IPS-18c (cell line): ENCODE results near the gene FAM193A.

Source experiments
- H3K4me3 ChIP-seq: 2 replicates; pipeline ENCODE4 v1.7.0; 2013; ENCODE audit warnings: low read depth, mild to moderate bottlenecking, low read length, moderate library complexity; ENCODE audit not compliant: insufficient read depth
- H3K9me3 ChIP-seq: one replicate; pipeline ENCODE4 v1.6.1; 2013; ENCODE audit warnings: mild to moderate bottlenecking, low read length, moderate library complexity; ENCODE audit not compliant: control insufficient read depth, insufficient read depth

Gene FAM193A

DNA sequence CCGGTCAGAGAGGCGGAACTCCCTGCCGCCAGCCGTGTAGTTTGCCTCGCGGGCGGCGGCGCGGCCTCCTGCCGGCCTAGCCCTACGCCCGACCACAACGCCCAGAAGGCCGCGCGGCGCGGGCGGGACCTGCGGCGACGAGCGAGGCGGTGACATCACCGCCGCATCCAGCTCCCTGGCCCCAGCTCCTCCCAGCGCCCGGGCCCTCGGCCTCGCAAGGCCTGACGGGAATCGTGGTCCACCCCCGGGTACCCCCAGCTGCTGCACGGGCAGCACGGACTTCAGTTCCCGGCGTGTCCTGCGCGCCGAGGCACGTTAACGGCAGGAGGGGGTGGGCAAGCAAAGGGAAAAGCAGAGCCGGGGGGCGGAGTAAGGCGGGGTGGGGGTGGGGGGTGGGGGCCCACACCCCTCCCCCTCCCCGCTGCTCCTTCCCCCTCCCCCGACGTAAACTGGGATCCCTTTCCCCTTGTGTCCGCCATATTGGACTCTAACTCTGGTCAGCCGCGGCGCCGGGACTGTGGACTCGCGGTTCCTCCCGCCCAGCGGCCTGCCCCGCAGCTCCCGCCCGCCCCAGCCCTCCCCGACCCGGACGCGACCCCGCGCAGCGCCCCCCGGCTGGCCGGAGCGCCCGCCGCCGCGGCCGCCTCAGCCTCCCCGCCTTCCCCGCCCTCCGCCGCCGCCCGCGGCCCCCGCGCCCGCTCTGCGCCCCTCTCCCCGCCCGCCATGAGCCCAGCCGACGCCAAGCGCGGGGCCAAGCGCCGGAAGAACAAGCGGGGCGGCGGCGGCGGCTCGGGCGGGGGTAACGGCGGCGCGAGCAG, at the start of gene FAM193A:
Gene FAM193A, plus strand, starts transcription at position 455 of the 818 bp plus-strand sequence. Its CDS starts 269 bp downstream, at position 724.
- Histone ChIP-seq H3K9me3 (no peaks in the 10 kb centered on the region), H3K4me3 (peak within 1 kb of the TSS; percentile 85)

- H3K4me3 ChIP-seq: no peak overlapping the region
- no peaks in the 10 kb centered on the region for H3K9me3 ChIP-seq
Observed at GRCh38 chr4:2486981-2487380, 49.5 kb upstream of the FAM193A start.

DNA sequence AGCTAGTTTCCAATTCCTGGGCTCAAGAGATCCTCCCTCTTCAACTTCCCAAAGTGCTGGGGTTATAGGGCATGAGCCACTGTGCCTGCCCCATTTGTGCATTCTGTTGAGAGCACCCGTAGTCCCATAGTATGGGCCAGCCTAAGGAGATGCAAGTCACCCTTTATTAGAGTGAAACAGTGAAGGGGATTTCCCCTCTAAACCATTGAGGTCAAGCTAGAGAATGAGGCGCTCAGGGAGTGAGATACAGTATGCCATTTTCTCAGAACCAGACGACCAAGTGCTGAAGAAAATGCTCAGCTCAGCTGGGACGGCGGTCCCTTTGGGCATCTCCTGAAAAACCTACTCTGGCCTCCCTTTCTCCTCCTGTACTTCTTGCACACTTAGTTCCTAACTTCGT, 48.8 kb upstream of the FAM193A start:
- H3K9me3 ChIP-seq: no peaks in the 10 kb centered on the region
- H3K4me3 ChIP-seq: no peak overlapping the region

DNA sequence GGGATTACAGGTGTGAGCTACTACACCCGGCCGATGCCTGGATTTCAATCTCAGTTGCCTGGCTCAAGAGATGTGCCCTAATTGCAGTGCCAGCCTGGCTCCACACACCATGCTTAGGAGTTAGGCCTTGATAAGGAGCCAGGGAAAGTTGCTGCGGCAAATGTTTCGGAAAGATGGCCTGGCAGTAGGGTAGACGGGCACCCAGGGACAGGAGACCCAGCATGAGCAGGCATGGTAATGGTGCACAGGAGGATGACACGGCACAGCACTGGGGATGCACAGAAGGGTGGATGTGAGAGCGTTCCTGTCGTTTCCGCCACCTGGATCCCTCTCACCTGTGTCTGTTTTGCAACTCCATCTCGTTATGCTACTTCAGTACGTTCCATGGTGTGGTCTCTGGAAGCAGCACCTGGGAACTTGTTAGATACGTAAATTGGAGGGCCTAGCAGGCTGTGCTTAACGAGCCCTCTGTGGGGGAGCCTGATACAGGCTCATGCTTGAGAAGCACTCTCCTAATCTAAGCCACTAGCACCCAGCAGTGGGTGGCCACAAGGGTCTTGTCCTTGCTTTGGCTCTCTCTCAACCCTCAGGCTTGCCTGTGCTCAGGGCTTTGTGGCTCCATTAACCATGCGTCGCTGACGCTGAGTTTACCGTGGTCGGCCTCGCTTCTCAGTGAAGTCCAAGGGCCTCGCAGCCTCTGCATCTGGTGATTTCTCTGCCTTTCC, 47.2 kb upstream of the FAM193A start:
- Histone ChIP-seq H3K4me3 (no peak overlapping the region), H3K9me3 (no peaks in the 10 kb centered on the region)

GRCh38 chr4:2489841-2490552, 46.5 kb upstream of the FAM193A start:
- H3K9me3 ChIP-seq: no peaks in the 10 kb centered on the region
- H3K4me3 ChIP-seq: no peak overlapping the region

- no peak overlapping the region for H3K4me3 ChIP-seq
- no peaks in the 10 kb centered on the region for H3K9me3 ChIP-seq
Observed at GRCh38 chr4:2492970-2493369, 43.5 kb upstream of the FAM193A start.

- H3K4me3 ChIP-seq: no peak overlapping the region
Observed at GRCh38 chr4:2494992-2495391, 41.5 kb upstream of the FAM193A start.

DNA sequence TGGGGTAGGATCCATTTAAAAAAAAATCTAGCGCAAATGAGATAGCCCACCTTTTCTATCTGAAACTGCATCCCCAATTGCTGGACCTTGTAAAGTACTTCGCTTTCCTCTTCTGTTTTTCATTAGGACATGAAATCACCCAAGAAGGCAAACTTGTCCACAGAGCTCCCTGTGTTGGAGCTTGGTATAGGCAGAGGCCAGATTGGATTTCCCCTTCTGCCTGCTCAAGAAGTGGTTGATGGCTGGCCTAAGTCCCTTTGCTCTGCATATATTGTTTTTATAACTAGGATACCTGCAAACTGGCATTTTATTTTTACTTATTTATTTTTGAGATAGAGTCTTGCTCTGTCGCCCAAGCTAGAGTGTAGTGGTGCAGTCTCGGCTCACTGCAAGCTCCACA, 39.1 kb upstream of the FAM193A start:
- H3K9me3 ChIP-seq: no peaks in the 10 kb centered on the region
- no peak overlapping the region for H3K4me3 ChIP-seq

More at GRCh38 chr4:2494992-2495391, 41.5 kb upstream of the FAM193A start:
- H3K9me3 ChIP-seq: no peaks in the 10 kb centered on the region

DNA sequence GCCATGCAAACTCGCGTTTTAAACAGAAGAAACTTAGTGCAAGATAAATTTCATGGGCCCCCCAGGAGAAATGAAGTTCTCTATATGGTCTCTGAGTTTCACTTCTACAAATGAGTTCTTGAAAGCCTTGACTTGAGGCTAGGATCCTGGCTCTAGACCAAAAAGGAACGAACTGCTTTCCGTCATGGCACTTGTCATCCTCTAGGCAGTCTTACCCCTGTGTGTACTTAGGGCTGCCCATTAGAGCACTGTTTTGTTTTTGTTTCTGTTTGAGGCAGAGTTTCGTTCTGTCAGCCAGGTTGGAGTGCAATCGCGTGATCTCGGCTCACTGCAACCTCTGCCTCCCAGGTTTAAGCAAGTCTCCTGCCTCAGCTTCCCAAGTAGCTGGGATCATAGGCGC, 38.5 kb upstream of the FAM193A start:
- Histone ChIP-seq H3K9me3 (no peaks in the 10 kb centered on the region), H3K4me3 (no peak overlapping the region)

GRCh38 chr4:2500547-2500946, 35.9 kb upstream of the FAM193A start:
- no peak overlapping the region for H3K4me3 ChIP-seq
- H3K9me3 ChIP-seq: no peaks in the 10 kb centered on the region

- no peak overlapping the region for H3K4me3 ChIP-seq
- H3K9me3 ChIP-seq: no peaks in the 10 kb centered on the region
Observed at GRCh38 chr4:2501034-2501594, 35.3 kb upstream of the FAM193A start.

- no peaks in the 10 kb centered on the region for H3K9me3 ChIP-seq
- H3K4me3 ChIP-seq: no peak overlapping the region
Observed at GRCh38 chr4:2503809-2504208, 32.6 kb upstream of the FAM193A start.

DNA sequence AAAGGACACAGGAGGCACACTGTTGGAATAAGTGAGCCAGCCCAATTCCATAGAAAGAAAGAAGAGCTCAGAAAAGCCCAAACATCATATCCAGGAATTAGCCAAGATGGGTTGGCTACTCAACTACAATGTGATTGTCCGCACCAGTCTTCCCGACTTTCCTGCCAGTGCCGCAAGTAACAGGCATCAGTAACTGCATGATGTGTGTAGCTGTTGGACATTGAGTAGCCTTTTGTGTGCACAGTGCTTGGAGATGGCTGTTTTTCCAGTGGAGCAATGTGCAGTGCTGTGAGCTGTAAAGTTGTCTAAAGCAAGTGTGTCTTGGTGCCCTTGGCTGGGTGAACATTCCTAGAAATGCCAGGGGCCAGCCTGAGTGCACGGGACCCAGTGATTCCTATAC, 29.2 kb upstream of the FAM193A start:
- Histone ChIP-seq H3K9me3 (no peaks in the 10 kb centered on the region), H3K4me3 (no peak overlapping the region)

GRCh38 chr4:2507855-2508254, 28.6 kb upstream of the FAM193A start:
- H3K9me3 ChIP-seq: no peaks in the 10 kb centered on the region
- H3K4me3 ChIP-seq: no peak overlapping the region

DNA sequence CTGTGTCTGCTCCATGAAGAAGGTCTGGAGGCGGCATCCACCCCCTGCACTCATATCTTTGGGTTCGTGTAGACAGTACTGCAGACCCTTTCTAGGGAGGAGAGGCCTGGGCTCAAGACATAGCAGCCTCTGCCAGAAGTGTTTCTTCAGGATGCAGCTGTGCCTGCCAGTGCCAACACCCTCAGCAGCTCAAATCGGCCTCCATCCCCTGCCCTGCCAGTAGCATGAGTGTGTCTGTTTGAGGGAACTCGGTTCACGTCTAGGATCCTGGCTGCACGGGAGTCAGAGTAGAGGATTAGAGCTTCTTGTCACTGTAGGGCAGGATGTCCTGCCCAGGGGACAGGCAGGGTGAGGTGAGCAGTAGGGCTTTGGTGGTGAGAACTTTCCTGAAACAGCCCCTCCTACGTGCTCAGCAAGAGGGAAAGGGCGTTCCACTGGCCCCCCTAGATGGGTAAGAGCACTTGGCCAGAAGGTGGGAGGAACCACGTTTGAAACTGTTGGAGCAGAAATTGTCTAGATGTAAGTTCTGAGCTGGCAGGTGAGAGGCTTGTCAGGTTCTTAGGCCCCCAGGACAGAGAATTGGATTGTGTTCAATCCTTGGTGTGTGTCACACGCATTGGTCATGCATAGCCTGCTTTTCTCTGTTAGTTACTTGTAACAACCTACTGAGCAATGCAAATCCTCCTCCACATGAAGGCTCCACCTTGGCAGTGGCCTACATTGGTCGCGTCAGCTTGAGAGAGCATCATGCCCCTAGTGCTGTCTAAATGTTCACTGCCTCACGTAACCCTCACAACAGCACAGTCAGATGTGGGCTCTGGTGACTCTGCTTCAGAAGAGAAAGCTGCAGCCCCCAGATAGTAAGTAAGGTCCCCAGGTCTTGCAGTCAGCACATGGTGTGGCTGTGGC, 25.8 kb upstream of the FAM193A start:
- no peaks in the 10 kb centered on the region for H3K9me3 ChIP-seq
- no peak overlapping the region for H3K4me3 ChIP-seq

DNA sequence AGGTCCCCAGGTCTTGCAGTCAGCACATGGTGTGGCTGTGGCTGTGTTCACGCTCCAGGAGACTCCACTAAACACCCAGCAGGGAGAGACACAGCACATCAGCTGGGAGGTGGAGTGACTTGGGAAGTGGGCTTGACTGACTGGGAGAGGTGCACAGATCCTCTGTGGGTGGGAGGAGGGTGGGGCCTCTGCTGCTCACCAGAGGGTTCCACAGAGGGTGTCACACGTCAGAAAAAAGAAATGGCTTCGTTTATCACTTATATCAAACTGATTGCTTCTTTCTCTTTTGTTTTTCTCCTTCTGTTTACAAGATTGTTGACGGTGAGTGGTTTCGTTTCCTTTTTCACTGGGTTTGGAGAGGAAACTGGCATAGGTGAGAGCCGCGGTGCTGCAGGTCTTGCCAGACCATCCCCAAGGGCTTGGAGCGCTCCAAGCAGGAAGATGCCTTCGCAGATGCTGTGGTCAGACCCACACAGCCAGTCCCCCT, 24.8 kb upstream of the FAM193A start:
- Histone ChIP-seq H3K9me3 (no peaks in the 10 kb centered on the region), H3K4me3 (no peak overlapping the region)
